Neural cell (in vitro differentiated cells): ENCODE measurements around the gene ANKS1B. TPM values are rescaled to one million over a fixed set of nuclear protein-coding genes. Genes with fewer than 3 reads are reported as not detected.

ENCODE experiments used
- H2AFZ ChIP-seq: fragments of 200-600, 300-800 bp; sonication (generic), shearing (Covaris generic); 2 replicates; pipeline ENCODE4 v1.6.0; 2014; ENCODE audit warnings: low read depth, mild to moderate bottlenecking, antibody characterized with exemption, low read length, moderate library complexity
- H3F3A ChIP-seq: fragments of 200-600 bp; shearing (Covaris generic); 2 replicates; pipeline ENCODE4 v1.6.1; 2016; ENCODE audit warnings: mild to moderate bottlenecking, moderate library complexity, mixed read lengths, antibody characterized with exemption, low read length; ENCODE audit not compliant: insufficient read depth, poor library complexity, severe bottlenecking
- H3K27ac ChIP-seq: fragments of 200-600, 300-800 bp; sonication (generic), shearing (Covaris generic); 2 replicates; pipeline ENCODE4 v1.5.1; 2014; ENCODE audit warnings: mild to moderate bottlenecking, low read length, moderate library complexity
- H3K27me3 ChIP-seq: fragments of 300-800, 200-600 bp; sonication (generic), shearing (Covaris generic); 2 replicates; pipeline ENCODE4 v1.6.0; 2014; ENCODE audit warnings: mild to moderate bottlenecking, low read depth, low read length, moderate library complexity; ENCODE audit not compliant: insufficient read depth
- H3K36me3 ChIP-seq: fragments of 300-800, 200-600 bp; sonication (generic), shearing (Covaris generic); 2 replicates; pipeline ENCODE4 v1.5.1; 2014; ENCODE audit warnings: mild to moderate bottlenecking, antibody characterized with exemption, low read length, moderate library complexity; ENCODE audit not compliant: insufficient read depth
- H3K4me2 ChIP-seq: fragments of 300-800, 200-600 bp; sonication (generic), shearing (Covaris generic); 2 replicates; pipeline ENCODE4 v1.6.0; 2014; ENCODE audit warnings: mild to moderate bottlenecking, low read length
- H3K4me3 ChIP-seq: fragments of 300-800, 200-600 bp; sonication (generic), shearing (Covaris generic); 2 replicates; pipeline ENCODE4 v1.5.1; 2014; ENCODE audit warnings: mild to moderate bottlenecking, low read length, moderate library complexity
- H3K79me2 ChIP-seq: fragments of 200-600 bp; shearing (Covaris generic); replicated peaks from 2 replicates; pipeline ENCODE4 v1.6.0; 2014; ENCODE audit warnings: mild to moderate bottlenecking, low read length, moderate library complexity; ENCODE audit not compliant: insufficient read depth
- H3K9ac ChIP-seq: fragments of 300-800, 200-600 bp; sonication (generic), shearing (Covaris generic); 2 replicates; pipeline ENCODE4 v1.6.1; 2016; ENCODE audit warnings: mild to moderate bottlenecking, low read length, mixed read lengths
- H3K9me2 ChIP-seq: fragments of 200-600 bp; shearing (Covaris generic); 2 replicates; pipeline ENCODE4 v1.6.1; 2016; ENCODE audit warnings: mild to moderate bottlenecking, low read length, mixed read lengths; ENCODE audit not compliant: insufficient read depth
- H3K9me3 ChIP-seq: fragments of 200-600, 300-800 bp; sonication (generic), shearing (Covaris generic); 2 replicates; pipeline ENCODE4 v1.6.1; 2016; ENCODE audit warnings: mild to moderate bottlenecking, mixed run types, low read length, moderate library complexity, mixed read lengths
- H4K20me1 ChIP-seq: fragments of 200-600 bp; shearing (Covaris generic); 2 replicates; pipeline ENCODE4 v1.6.1; 2016; ENCODE audit warnings: mild to moderate bottlenecking, mixed run types; ENCODE audit not compliant: insufficient read depth
- EP300 ChIP-seq: fragments of 450-650 bp; conservative IDR thresholded peaks from 2 replicates; pipeline ENCODE4 v1.6.1; 2014; ENCODE audit warnings: antibody characterized with exemption, mild to moderate bottlenecking, moderate library complexity; ENCODE audit not compliant: poor library complexity, severe bottlenecking
- EZH2 ChIP-seq: fragments of 200-600, 300-800 bp; shearing (Covaris generic), sonication (generic); IDR thresholded peaks from 2 replicates; pipeline ENCODE4 v1.6.1; 2014; ENCODE audit warnings: antibody characterized with exemption, low read length, borderline replicate concordance, mild to moderate bottlenecking; ENCODE audit not compliant: insufficient read depth, poor library complexity, severe bottlenecking
- MXI1 ChIP-seq: fragments of 450-650 bp; conservative IDR thresholded peaks from 2 replicates; pipeline ENCODE4 v1.6.1; 2014; ENCODE audit warnings: antibody characterized with exemption, mild to moderate bottlenecking; ENCODE audit not compliant: poor library complexity, severe bottlenecking
- POLR2AphosphoS5 ChIP-seq: IDR thresholded peaks from 2 replicates; pipeline ENCODE4 v1.6.1; 2012
- RAD21 ChIP-seq: fragments of 450-650 bp; conservative IDR thresholded peaks from 2 replicates; pipeline ENCODE4 v1.6.1; 2014; ENCODE audit warnings: antibody characterized with exemption, mild to moderate bottlenecking, moderate library complexity
- SMC3 ChIP-seq: fragments of 450-650 bp; conservative IDR thresholded peaks from 2 replicates; pipeline ENCODE4 v1.6.1; 2014; ENCODE audit warnings: antibody characterized with exemption, mild to moderate bottlenecking, moderate library complexity; ENCODE audit not compliant: poor library complexity
- TAF1 ChIP-seq: IDR thresholded peaks from 2 replicates; pipeline ENCODE4 v1.6.1; 2012; ENCODE audit warnings: low read depth
- polyA plus RNA-seq: library from polyadenylated mRNA; depleted of rRNA; stranded (reverse); fragments of >200 nt; gene quantifications from 2 replicates; pipeline ENCODE4 v1.2.3, GENCODE V29; 2014
- TF ChIP-seq, protein P1 (sequence below): fragments of 450-650 bp; IDR thresholded peaks from 2 replicates; pipeline ENCODE4 v1.5.1; 2014; ENCODE audit warnings: antibody characterized with exemption, mild to moderate bottlenecking, moderate library complexity; ENCODE audit not compliant: poor library complexity, severe bottlenecking
- TF ChIP-seq, protein P2 (sequence below): IDR thresholded peaks from 2 replicates; pipeline ENCODE4 v1.6.1; 2012; ENCODE audit warnings: borderline replicate concordance

ANKS1B gene
- polyA plus RNA-seq, 1 donor from 2014 or later, result 65.6 TPM

DNA sequence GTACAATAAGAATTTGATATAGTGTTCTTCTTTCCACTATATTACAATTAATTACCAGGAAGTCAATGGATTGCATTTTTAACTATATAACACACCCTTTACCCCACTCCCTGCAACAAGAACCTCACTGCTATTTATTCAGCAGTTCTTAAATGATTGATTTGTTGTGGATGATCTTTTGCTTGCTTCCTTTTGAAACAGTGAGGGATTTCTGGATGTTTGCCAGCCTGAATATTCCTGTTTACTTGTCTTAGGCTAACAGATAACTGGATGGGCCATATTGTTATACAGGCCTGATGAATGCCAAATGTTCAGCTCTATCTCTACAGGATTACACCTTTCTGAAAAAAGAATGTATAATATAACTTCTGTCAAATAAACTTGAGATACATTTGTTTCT, 842.1 kb downstream of the ANKS1B start:
- Histone ChIP-seq H3K27me3 (no peaks in the 10 kb centered on the region), H4K20me1 (no peaks in the 10 kb centered on the region), H3K4me3 (no peak overlapping the region), H2AFZ (no peak overlapping the region), H3K9me3 (no peaks in the 10 kb centered on the region), H3K4me2 (no peak overlapping the region), H3K36me3 (peaks cover 3% of the 10 kb centered on the region), H3K9me2 (no peaks in the 10 kb centered on the region), H3K79me2 (no peaks in the 10 kb centered on the region), H3F3A (no peaks in the 10 kb centered on the region), H3K9ac (no peak overlapping the region), H3K27ac (no peak overlapping the region)
- no peak for TF ChIP-seq POLR2AphosphoS5
- no peak for TF ChIP-seq EP300
- TF ChIP-seq, protein P1, sequence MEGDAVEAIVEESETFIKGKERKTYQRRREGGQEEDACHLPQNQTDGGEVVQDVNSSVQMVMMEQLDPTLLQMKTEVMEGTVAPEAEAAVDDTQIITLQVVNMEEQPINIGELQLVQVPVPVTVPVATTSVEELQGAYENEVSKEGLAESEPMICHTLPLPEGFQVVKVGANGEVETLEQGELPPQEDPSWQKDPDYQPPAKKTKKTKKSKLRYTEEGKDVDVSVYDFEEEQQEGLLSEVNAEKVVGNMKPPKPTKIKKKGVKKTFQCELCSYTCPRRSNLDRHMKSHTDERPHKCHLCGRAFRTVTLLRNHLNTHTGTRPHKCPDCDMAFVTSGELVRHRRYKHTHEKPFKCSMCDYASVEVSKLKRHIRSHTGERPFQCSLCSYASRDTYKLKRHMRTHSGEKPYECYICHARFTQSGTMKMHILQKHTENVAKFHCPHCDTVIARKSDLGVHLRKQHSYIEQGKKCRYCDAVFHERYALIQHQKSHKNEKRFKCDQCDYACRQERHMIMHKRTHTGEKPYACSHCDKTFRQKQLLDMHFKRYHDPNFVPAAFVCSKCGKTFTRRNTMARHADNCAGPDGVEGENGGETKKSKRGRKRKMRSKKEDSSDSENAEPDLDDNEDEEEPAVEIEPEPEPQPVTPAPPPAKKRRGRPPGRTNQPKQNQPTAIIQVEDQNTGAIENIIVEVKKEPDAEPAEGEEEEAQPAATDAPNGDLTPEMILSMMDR, result no peak
- TF ChIP-seq EZH2, result no peak
- no peak for TF ChIP-seq MXI1
- no peak for TF ChIP-seq TAF1
- no peak for TF ChIP-seq SMC3
- TF ChIP-seq, protein P2, sequence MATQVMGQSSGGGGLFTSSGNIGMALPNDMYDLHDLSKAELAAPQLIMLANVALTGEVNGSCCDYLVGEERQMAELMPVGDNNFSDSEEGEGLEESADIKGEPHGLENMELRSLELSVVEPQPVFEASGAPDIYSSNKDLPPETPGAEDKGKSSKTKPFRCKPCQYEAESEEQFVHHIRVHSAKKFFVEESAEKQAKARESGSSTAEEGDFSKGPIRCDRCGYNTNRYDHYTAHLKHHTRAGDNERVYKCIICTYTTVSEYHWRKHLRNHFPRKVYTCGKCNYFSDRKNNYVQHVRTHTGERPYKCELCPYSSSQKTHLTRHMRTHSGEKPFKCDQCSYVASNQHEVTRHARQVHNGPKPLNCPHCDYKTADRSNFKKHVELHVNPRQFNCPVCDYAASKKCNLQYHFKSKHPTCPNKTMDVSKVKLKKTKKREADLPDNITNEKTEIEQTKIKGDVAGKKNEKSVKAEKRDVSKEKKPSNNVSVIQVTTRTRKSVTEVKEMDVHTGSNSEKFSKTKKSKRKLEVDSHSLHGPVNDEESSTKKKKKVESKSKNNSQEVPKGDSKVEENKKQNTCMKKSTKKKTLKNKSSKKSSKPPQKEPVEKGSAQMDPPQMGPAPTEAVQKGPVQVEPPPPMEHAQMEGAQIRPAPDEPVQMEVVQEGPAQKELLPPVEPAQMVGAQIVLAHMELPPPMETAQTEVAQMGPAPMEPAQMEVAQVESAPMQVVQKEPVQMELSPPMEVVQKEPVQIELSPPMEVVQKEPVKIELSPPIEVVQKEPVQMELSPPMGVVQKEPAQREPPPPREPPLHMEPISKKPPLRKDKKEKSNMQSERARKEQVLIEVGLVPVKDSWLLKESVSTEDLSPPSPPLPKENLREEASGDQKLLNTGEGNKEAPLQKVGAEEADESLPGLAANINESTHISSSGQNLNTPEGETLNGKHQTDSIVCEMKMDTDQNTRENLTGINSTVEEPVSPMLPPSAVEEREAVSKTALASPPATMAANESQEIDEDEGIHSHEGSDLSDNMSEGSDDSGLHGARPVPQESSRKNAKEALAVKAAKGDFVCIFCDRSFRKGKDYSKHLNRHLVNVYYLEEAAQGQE, result no peak
- TF ChIP-seq RAD21, result no peak

DNA sequence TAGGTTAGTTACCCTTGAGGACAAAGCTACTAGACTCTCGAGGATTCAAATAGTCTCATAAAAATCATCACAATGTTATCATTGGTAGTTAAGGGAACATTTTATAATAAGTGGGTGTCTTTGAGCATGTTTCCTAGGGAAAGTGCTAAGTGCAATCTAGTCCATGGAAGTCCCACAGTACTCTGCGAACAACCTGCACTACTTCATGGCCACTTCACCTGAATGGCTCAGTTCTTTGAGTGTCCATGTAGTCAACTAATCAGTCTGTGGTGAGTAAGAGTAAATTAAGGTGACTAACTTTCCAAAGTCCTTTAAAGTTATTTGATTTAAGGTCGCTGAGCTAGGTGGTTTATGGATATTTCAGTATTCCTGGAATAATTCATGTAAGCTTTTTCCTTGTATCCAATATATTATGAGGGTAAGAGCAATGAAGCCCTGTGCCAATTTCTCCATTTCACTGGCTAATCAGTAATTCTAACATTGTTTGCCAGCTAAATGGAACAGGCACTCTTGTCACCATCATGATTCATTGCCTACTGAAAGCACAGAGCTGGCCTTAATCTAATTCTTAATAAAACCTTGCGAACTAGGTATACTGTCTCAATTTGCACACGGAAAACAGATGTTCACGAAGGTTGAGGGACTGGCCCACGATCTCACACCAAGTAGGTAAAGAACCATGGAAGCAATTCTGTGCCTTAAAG, 844.6 kb downstream of the ANKS1B start:
- H3K4me3 ChIP-seq, result no peak overlapping the region
- no peaks in the 10 kb centered on the region for H3K27me3 ChIP-seq
- no peak overlapping the region for H2AFZ ChIP-seq
- no peaks in the 10 kb centered on the region for H3K9me2 ChIP-seq
- peaks cover 7% of the 10 kb centered on the region for H3K79me2 ChIP-seq
- no peak overlapping the region for H3K4me2 ChIP-seq
- H3F3A ChIP-seq, result no peaks in the 10 kb centered on the region
- no peak overlapping the region for H3K27ac ChIP-seq
- H3K9ac ChIP-seq, result no peak overlapping the region
- no peaks in the 10 kb centered on the region for H4K20me1 ChIP-seq
- no peak for TF ChIP-seq POLR2AphosphoS5
- no peak for TF ChIP-seq EP300
- TF ChIP-seq MXI1, result no peak
- TF ChIP-seq RAD21, result no peak
- TF ChIP-seq TAF1, result no peak
- TF ChIP-seq, protein P2, result no peak
- TF ChIP-seq EZH2, result no peak
- H3K9me3 ChIP-seq, result no peaks in the 10 kb centered on the region
- peaks cover 3% of the 10 kb centered on the region for H3K36me3 ChIP-seq
